Measurements from ENCODE around the gene APOBEC3F. TPM values are rescaled to one million over a fixed set of nuclear protein-coding genes. Genes with fewer than 3 reads are reported as not detected.

The APOBEC3F gene
- total and polyA plus RNA-seq, 10 of the 15 experiments (the other 5 are each of a cell fraction or from before 2014, with no cell fraction given): 7.4 to 29.1 (median 12.8) TPM

DNA sequence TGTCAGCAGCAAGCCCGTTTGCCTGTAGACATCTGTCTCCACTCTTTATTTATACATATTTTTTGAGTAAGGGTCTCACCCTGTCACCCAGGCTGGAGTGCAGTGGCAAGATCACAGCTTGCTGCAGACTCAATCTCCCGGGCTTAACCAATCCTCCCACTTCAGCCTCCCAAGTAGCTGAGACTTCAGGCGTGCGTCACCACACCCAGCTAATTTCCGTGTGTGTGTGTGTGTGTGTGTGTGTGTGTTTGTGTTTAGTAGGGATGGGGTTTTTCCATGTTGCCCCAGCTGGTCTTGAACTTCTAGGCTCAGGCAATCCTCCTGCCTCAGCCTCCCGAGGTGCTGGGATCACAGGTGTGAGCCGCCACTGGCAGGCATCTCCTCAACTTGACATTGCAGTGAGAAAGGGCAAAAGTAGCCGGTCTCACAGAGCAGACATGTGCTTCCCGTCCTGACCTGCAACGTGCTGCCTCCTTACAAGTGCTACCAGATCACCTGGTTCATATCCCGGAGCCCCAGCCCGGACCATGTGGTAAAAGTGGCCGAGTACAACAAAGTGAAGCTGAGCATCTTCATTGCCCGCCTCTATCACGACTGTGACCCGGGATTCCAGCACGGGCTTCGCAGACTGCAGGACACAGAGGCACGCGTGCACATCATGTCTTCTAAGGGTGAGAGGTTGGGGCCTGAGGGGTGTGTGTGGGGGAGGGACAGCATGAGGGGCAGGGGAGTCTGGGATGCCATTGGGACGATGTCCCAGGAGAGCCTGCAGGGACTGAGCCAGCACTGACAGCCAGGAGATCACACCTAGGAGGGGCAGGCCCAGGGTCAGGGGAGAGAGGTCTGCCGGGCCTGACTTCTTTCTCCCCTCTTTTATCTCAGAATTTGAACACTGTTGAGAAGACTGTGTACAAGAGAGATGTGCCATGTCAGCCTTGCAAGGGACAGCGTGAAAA is 50.7 kb downstream of the APOBEC3F start:
- intact Hi-C loops (cut with micrococcal nuclease; ENCODE audit: unreplicated experiment) (no loop called here), in situ Hi-C loops (cut with MboI) (no loop called here)
- Histone ChIP-seq H3K9me3 (replicated peaks; ENCODE audit: control insufficient read depth, insufficient read depth, low read length) (no peaks in the 10 kb centered on the region), H3K4me3 (no peak overlapping the region), H3K27ac (ENCODE audit: control insufficient read depth, insufficient read depth) (no peak overlapping the region), H3K4me1 (ENCODE audit: control insufficient read depth, insufficient read depth, low read length) (peaks cover 41% of the 10 kb centered on the region), H3K9ac (ENCODE audit: control insufficient read depth, insufficient read depth, low read length) (no peak overlapping the region), H3K27me3 (replicated peaks in 1 of 2; ENCODE audit: control insufficient read depth in 2 of 2, insufficient read depth in 2 of 2, low read length in 1 of 2) (no peaks in the 10 kb centered on the region), H3K79me2 (ENCODE audit: control insufficient read depth, insufficient read depth, low read length) (no peaks in the 10 kb centered on the region), H3K4me2 (ENCODE audit: control insufficient read depth, insufficient read depth) (peak overlapping the region; percentile 11; the same call in 1 of the 2 replicates), H4K20me1 (ENCODE audit: control insufficient read depth, insufficient read depth) (no peaks in the 10 kb centered on the region), H3K36me3 (ENCODE audit: control insufficient read depth in 2 of 2, insufficient read depth in 2 of 2, low read length in 1 of 2) (no peaks in the 10 kb centered on the region), H2AFZ (ENCODE audit: control insufficient read depth, low read depth, low read length) (no peak overlapping the region)
- BruUV-seq (replicated peaks): no TSS peak
- ChIA-PET POLR2A (interaction anchor here (0.6 to 2.5 kb wide), 2 partner anchors 13 to 58 kb away, joined by 3 to 6 read pairs; partner anchors contain the start of gene APOBEC3G), RAD21 (ENCODE audit: unreplicated experiment) (interaction anchor here (1.4 kb wide), 1 partner anchor 24 kb away, joined by 4 read pairs; no protein-coding TSS in a partner anchor), CTCF (interaction anchor here (1.1 kb wide), 1 partner anchor 23 kb away, joined by 3 read pairs; no protein-coding TSS in a partner anchor), SMC1A (ENCODE audit: uncharacterized antibody, unreplicated experiment) (interaction anchor here (1.1 kb wide), 1 partner anchor 11 kb away, joined by 4 read pairs; no protein-coding TSS in a partner anchor)
- FAIRE-seq (no peak), ATAC-seq (peak; percentile 5; the same call in 2 of the 3 replicates), DNase-seq (ENCODE audit: low read depth, low spot score) (no peak)
- TF ChIP-seq, protein P1, sequence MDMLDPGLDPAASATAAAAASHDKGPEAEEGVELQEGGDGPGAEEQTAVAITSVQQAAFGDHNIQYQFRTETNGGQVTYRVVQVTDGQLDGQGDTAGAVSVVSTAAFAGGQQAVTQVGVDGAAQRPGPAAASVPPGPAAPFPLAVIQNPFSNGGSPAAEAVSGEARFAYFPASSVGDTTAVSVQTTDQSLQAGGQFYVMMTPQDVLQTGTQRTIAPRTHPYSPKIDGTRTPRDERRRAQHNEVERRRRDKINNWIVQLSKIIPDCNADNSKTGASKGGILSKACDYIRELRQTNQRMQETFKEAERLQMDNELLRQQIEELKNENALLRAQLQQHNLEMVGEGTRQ (IDR thresholded peaks at IDR 0.05; ENCODE audit: borderline replicate concordance, low read depth, low read length): no peak
- TF ChIP-seq, protein P2, sequence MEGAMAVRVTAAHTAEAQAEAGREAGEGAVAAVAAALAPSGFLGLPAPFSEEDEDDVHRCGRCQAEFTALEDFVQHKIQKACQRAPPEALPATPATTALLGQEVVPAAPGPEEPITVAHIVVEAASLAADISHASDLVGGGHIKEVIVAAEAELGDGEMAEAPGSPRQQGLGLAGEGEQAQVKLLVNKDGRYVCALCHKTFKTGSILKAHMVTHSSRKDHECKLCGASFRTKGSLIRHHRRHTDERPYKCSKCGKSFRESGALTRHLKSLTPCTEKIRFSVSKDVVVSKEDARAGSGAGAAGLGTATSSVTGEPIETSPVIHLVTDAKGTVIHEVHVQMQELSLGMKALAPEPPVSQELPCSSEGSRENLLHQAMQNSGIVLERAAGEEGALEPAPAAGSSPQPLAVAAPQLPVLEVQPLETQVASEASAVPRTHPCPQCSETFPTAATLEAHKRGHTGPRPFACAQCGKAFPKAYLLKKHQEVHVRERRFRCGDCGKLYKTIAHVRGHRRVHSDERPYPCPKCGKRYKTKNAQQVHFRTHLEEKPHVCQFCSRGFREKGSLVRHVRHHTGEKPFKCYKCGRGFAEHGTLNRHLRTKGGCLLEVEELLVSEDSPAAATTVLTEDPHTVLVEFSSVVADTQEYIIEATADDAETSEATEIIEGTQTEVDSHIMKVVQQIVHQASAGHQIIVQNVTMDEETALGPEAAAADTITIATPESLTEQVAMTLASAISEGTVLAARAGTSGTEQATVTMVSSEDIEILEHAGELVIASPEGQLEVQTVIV (IDR thresholded peaks at IDR 0.05; ENCODE audit: borderline replicate concordance, partially characterized antibody): no peak
- TF ChIP-seq GATAD2B (conservative IDR thresholded peaks at IDR 0.05; ENCODE audit: low read depth) (no peak), RBBP5 (conservative IDR thresholded peaks at IDR 0.05) (no peak), RELA (IDR thresholded peaks at IDR 0.05; ENCODE audit: borderline replicate concordance, partially characterized antibody) (no peak), RAD51 (IDR thresholded peaks at IDR 0.05) (no peak)
- TF ChIP-seq, protein P3, sequence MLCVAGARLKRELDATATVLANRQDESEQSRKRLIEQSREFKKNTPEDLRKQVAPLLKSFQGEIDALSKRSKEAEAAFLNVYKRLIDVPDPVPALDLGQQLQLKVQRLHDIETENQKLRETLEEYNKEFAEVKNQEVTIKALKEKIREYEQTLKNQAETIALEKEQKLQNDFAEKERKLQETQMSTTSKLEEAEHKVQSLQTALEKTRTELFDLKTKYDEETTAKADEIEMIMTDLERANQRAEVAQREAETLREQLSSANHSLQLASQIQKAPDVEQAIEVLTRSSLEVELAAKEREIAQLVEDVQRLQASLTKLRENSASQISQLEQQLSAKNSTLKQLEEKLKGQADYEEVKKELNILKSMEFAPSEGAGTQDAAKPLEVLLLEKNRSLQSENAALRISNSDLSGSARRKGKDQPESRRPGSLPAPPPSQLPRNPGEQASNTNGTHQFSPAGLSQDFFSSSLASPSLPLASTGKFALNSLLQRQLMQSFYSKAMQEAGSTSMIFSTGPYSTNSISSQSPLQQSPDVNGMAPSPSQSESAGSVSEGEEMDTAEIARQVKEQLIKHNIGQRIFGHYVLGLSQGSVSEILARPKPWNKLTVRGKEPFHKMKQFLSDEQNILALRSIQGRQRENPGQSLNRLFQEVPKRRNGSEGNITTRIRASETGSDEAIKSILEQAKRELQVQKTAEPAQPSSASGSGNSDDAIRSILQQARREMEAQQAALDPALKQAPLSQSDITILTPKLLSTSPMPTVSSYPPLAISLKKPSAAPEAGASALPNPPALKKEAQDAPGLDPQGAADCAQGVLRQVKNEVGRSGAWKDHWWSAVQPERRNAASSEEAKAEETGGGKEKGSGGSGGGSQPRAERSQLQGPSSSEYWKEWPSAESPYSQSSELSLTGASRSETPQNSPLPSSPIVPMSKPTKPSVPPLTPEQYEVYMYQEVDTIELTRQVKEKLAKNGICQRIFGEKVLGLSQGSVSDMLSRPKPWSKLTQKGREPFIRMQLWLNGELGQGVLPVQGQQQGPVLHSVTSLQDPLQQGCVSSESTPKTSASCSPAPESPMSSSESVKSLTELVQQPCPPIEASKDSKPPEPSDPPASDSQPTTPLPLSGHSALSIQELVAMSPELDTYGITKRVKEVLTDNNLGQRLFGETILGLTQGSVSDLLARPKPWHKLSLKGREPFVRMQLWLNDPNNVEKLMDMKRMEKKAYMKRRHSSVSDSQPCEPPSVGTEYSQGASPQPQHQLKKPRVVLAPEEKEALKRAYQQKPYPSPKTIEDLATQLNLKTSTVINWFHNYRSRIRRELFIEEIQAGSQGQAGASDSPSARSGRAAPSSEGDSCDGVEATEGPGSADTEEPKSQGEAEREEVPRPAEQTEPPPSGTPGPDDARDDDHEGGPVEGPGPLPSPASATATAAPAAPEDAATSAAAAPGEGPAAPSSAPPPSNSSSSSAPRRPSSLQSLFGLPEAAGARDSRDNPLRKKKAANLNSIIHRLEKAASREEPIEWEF (IDR thresholded peaks at IDR 0.05; ENCODE audit: insufficient replicate concordance, low read depth, low read length): no peak
- 78% methylated on average over 23 of the region's 23 CpGs for whole genome bisulfite sequencing (ENCODE audit: insufficient coverage, insufficient replicate concordance, low lambda C conversion rate, missing lambda C conversion rate)
